HepG2 (cell line): ENCODE measurements around the gene MTFP1. TPM values are rescaled to one million over a fixed set of nuclear protein-coding genes. Genes with fewer than 3 reads are reported as not detected.

Experiments used
- ELK4 ChIP-seq: sonication (generic); formaldehyde crosslinking; IDR thresholded peaks from 2 replicates; pipeline ENCODE4 v1.9.0; 2021; ENCODE audit warnings: missing genetic modification reagents, borderline replicate concordance
- GLMP ChIP-seq: sonication (generic); formaldehyde crosslinking; IDR thresholded peaks from 2 replicates; pipeline ENCODE4 v1.9.0; 2021; ENCODE audit warnings: missing genetic modification reagents, mild to moderate bottlenecking, borderline replicate concordance
- MED13 ChIP-seq: sonication (generic); formaldehyde crosslinking; IDR thresholded peaks from 2 replicates; pipeline ENCODE4 v1.5.0; 2020; ENCODE audit warnings: missing genetic modification reagents
- MTF1 ChIP-seq: sonication (generic); formaldehyde crosslinking; IDR thresholded peaks from 2 replicates; pipeline ENCODE4 v1.5.0; 2020; ENCODE audit warnings: missing genetic modification reagents
- NAIF1 ChIP-seq: sonication (generic); formaldehyde crosslinking; IDR thresholded peaks from 2 replicates; pipeline ENCODE4 v1.5.0; 2020; ENCODE audit warnings: mild to moderate bottlenecking, missing genetic modification reagents, borderline replicate concordance
- PHF8 ChIP-seq: sonication (generic); formaldehyde crosslinking; IDR thresholded peaks from 2 replicates; pipeline ENCODE4 v1.5.0; 2020; ENCODE audit warnings: missing genetic modification reagents
- PRDM15 ChIP-seq: sonication (generic); formaldehyde crosslinking; IDR thresholded peaks from 2 replicates; pipeline ENCODE4 v1.4.0; 2020; ENCODE audit warnings: missing genetic modification reagents
- REXO4 ChIP-seq: sonication (generic); formaldehyde crosslinking; IDR thresholded peaks from 2 replicates; pipeline ENCODE4 v1.8.0; 2022; ENCODE audit warnings: missing genetic modification reagents, mild to moderate bottlenecking, borderline replicate concordance
- SPEN ChIP-seq: sonication (generic); formaldehyde crosslinking; IDR thresholded peaks from 2 replicates; pipeline ENCODE4 v1.5.1; 2020; ENCODE audit warnings: low read depth, mild to moderate bottlenecking, missing genetic modification reagents
- TAF1 ChIP-seq: sonication (generic); formaldehyde crosslinking; IDR thresholded peaks from 2 replicates; pipeline ENCODE4 v1.4.0; 2020; ENCODE audit warnings: missing genetic modification reagents
- TBP ChIP-seq: sonication (generic); formaldehyde crosslinking; IDR thresholded peaks from 2 replicates; pipeline ENCODE4 v1.5.0; 2020; ENCODE audit warnings: missing genetic modification reagents
- THAP11 ChIP-seq: IDR thresholded peaks from 2 replicates; pipeline ENCODE4 v1.6.1; 2016; ENCODE audit warnings: missing biosample characterization, missing genetic modification reagents
- ZFP1 ChIP-seq: IDR thresholded peaks from 2 replicates; pipeline ENCODE4 v1.6.1; 2016
- ZFP36L1 ChIP-seq: sonication (generic); formaldehyde crosslinking; IDR thresholded peaks from 2 replicates; pipeline ENCODE4 v1.8.0; 2022; ENCODE audit warnings: mild to moderate bottlenecking, missing genetic modification reagents, moderate library complexity
- ZFP90 ChIP-seq: sonication (generic); formaldehyde crosslinking; IDR thresholded peaks from 2 replicates; pipeline ENCODE4 v1.8.0; 2022; ENCODE audit warnings: missing genetic modification reagents, mild to moderate bottlenecking, inconsistent platforms, borderline replicate concordance
- ZFP91 ChIP-seq: sonication (generic); formaldehyde crosslinking; IDR thresholded peaks from 2 replicates; pipeline ENCODE4 v1.9.0; 2022; ENCODE audit warnings: missing genetic modification reagents, mild to moderate bottlenecking, borderline replicate concordance
- ZFYVE20 ChIP-seq: sonication (generic); formaldehyde crosslinking; IDR thresholded peaks from 2 replicates; pipeline ENCODE4 v1.8.0; 2023; ENCODE audit warnings: low read depth, mild to moderate bottlenecking, moderate library complexity, missing genetic modification reagents, borderline replicate concordance
- ZNF280B ChIP-seq: sonication (generic); formaldehyde crosslinking; IDR thresholded peaks from 2 replicates; pipeline ENCODE4 v1.5.0; 2020; ENCODE audit warnings: missing genetic modification reagents, mild to moderate bottlenecking, borderline replicate concordance
- ZNF580 ChIP-seq: IDR thresholded peaks from 2 replicates; pipeline ENCODE4 v1.6.1; 2016; ENCODE audit warnings: low read depth, borderline replicate concordance
- ZNF749 ChIP-seq: sonication (generic); formaldehyde crosslinking; IDR thresholded peaks from 2 replicates; pipeline ENCODE4 v1.8.0; 2022; ENCODE audit warnings: mild to moderate bottlenecking, missing genetic modification reagents, moderate library complexity, borderline replicate concordance
- polyA plus RNA-seq, 8 experiments: library from polyadenylated mRNA; depleted of rRNA in 3 of 8; stranded (reverse) in 7 of 8; unstranded in 1 of 8; fragments of >200 nt; fragmentation: Illumina TruSeq in 4 of 8; extraction: Trizol in 4 of 8; gene quantifications; 2 replicates each; pipeline versions ENCODE4 v1.2.1 to v1.2.3, GENCODE V29; 2011 to 2016; ENCODE audit warnings: low read depth in 4 of 8, missing spikeins in 1 of 8, mixed read lengths in 1 of 8; ENCODE audit not compliant: insufficient read depth in 1 of 8
- total RNA-seq, 5 experiments: library from RNA; depleted of rRNA; stranded (reverse); fragments of >200 nt; fragmentation: Illumina TruSeq; extraction: Trizol; gene quantifications; 2 replicates each; pipeline ENCODE4 v1.2.3, GENCODE V29; 2016; ENCODE audit warnings: low read depth in 1 of 5

MTFP1 gene
- total and polyA plus RNA-seq, 2 of the 13 experiments (the other 11 are each of a cell fraction or from before 2014, with no cell fraction given) = 29.5 to 45.6 TPM

- TF ChIP-seq PRDM15 (CRISPR knock-in tag) (0 out of 2 replicates have a peak, but pooled peaks have one; percentile 2), ZFYVE20 (no peak), MTF1 (CRISPR knock-in tag) (no peak), SPEN (CRISPR knock-in tag) (peak; percentile 90), REXO4 (CRISPR knock-in tag) (no peak), ZFP91 (peak; percentile 91), ZNF280B (no peak), NAIF1 (CRISPR knock-in tag) (peak; percentile 87), ZNF749 (CRISPR knock-in tag) (no peak), ZNF580 (CRISPR knock-in tag) (peak; percentile 59; the same call in 1 of the 2 replicates), GLMP (no peak), PHF8 (CRISPR knock-in tag) (peak; percentile 19), TAF1 (CRISPR knock-in tag) (peak; percentile 88), THAP11 (CRISPR knock-in tag) (peak; percentile 91), MED13 (CRISPR knock-in tag) (no peak; the same call in 1 of the 2 replicates), ZFP1 (CRISPR knock-in tag) (no peak; the same call in 1 of the 2 replicates), ZFP36L1 (CRISPR knock-in tag) (no peak), TBP (no peak), ZFP90 (CRISPR knock-in tag) (no peak), ELK4 (CRISPR knock-in tag) (no peak)
Observed at GRCh38 chr22:30423959-30424533, 1.5 kb upstream of the MTFP1 start (continued).
